SK-N-SH (cell line): ENCODE data around the gene ADAMTS13. TPM values are rescaled to one million over a fixed set of nuclear protein-coding genes. Genes with fewer than 3 reads are reported as not detected.
A peak's percentile ranks its signal among the peaks of the same experiment; 100 is the strongest.

Experiments used
- CTCF ChIA-PET: fragments of 300-600, 350-600 bp; formaldehyde crosslinking; extraction: SDS; loops from one replicate; lab custom pipeline; 2021; lab: Yijun Ruan, JAX
- POLR2A ChIA-PET: fragments of 350-600 bp; sonication (Branson Sonifier 250); formaldehyde crosslinking; extraction: SDS; loops from one replicate; lab custom pipeline; 2020; ENCODE audit warnings: antibody characterized with exemption, inconsistent platforms; lab: Yijun Ruan, JAX
- DNase-seq: peaks from one replicate; pipeline ENCODE4 v3.0.0; 2012
- H2AFZ ChIP-seq: fragments of 200-600 bp; sonication (generic); 2 replicates; pipeline ENCODE4 v1.8.1; 2016; ENCODE audit warnings: antibody characterized with exemption, mild to moderate bottlenecking, low read depth
- H3F3A ChIP-seq: fragments of 200-600 bp; sonication (generic); replicated peaks from 2 replicates; pipeline ENCODE3; 2016; ENCODE audit warnings: antibody characterized with exemption, mild to moderate bottlenecking; ENCODE audit not compliant: insufficient read depth
- H3K27ac ChIP-seq, 2 experiments: fragments of 200-500 bp in 1 of 2; fragments of 200-600 bp in 1 of 2; sonication (Bioruptor generic) in 1 of 2; sonication (generic), shearing (Covaris generic) in 1 of 2; 2 replicates each; pipeline versions ENCODE4 v1.5.1 to v1.6.1; 2014 to 2016; ENCODE audit warnings: low read depth in 2 of 2, inconsistent platforms in 1 of 2, low read length in 1 of 2, mild to moderate bottlenecking in 1 of 2, mixed read lengths in 1 of 2
- H3K27me3 ChIP-seq: fragments of 200-600 bp; sonication (generic), shearing (Covaris generic); 2 replicates; pipeline ENCODE4 v1.6.1; 2016; ENCODE audit warnings: mixed run types; ENCODE audit not compliant: insufficient read depth
- H3K36me3 ChIP-seq, 2 experiments: fragments of 200-500 bp in 1 of 2; fragments of 200-600 bp in 1 of 2; sonication (Bioruptor generic) in 1 of 2; sonication (generic) in 1 of 2; replicated peaks in 1 of 2; 2 replicates each; pipeline versions ENCODE3 to v1.5.1; 2014 to 2016; ENCODE audit warnings: low read length in 1 of 2, mild to moderate bottlenecking in 1 of 2; ENCODE audit not compliant: insufficient read depth in 2 of 2, control insufficient read depth in 1 of 2
- H3K4me1 ChIP-seq, 2 experiments: fragments of 200-500 bp in 1 of 2; fragments of 200-600 bp in 1 of 2; sonication (Bioruptor generic) in 1 of 2; sonication (generic), shearing (Covaris generic) in 1 of 2; 2 replicates each; pipeline versions ENCODE4 v1.5.1 to v1.6.1; 2014 to 2016; ENCODE audit warnings: low read depth in 1 of 2, low read length in 1 of 2, mixed run types in 1 of 2; ENCODE audit not compliant: insufficient read depth in 2 of 2, control insufficient read depth in 1 of 2
- H3K4me2 ChIP-seq: fragments of 200-600 bp; sonication (generic), shearing (Covaris generic); 2 replicates; pipeline ENCODE4 v1.6.1; 2017; ENCODE audit warnings: mixed run types
- H3K4me3 ChIP-seq, 2 experiments: fragments of 200-500 bp in 1 of 2; fragments of 200-600 bp in 1 of 2; sonication (Bioruptor generic) in 1 of 2; sonication (generic), shearing (Covaris generic) in 1 of 2; 2 replicates each; pipeline versions ENCODE4 v1.5.1 to v1.8.1; 2014 to 2016; ENCODE audit warnings: low read depth in 2 of 2, inconsistent platforms in 1 of 2, low read length in 1 of 2, mild to moderate bottlenecking in 1 of 2, mixed read lengths in 1 of 2, moderate library complexity in 1 of 2
- H3K79me2 ChIP-seq: fragments of 200-600 bp; sonication (generic); 2 replicates; pipeline ENCODE4 v1.8.1; 2017; ENCODE audit warnings: mild to moderate bottlenecking; ENCODE audit not compliant: insufficient read depth
- H3K9ac ChIP-seq: fragments of 200-600 bp; sonication (generic); 2 replicates; pipeline ENCODE4 v1.6.1; 2017; ENCODE audit warnings: mixed run types
- H3K9me2 ChIP-seq: fragments of 200-600 bp; sonication (generic); 2 replicates; pipeline ENCODE4 v1.6.1; 2017; ENCODE audit warnings: mixed run types
- H3K9me3 ChIP-seq: fragments of 200-600 bp; sonication (generic); 2 replicates; pipeline ENCODE4 v1.6.1; 2017; ENCODE audit warnings: mixed run types, mild to moderate bottlenecking, moderate library complexity
- H4K20me1 ChIP-seq: fragments of 200-600 bp; sonication (generic); 2 replicates; pipeline ENCODE4 v1.6.1; 2017; ENCODE audit warnings: mild to moderate bottlenecking, mixed run types; ENCODE audit not compliant: insufficient read depth
- CHD2 ChIP-seq: fragments of 150-350 bp; IDR thresholded peaks from 2 replicates; pipeline ENCODE4 v1.6.1; 2018; ENCODE audit warnings: low read length; ENCODE audit not compliant: partially characterized antibody
- EZH2phosphoT487 ChIP-seq: fragments of 200-600 bp; sonication (generic); IDR thresholded peaks from 2 replicates; pipeline ENCODE4 v1.6.1; 2017; ENCODE audit warnings: low read depth, mixed run types, mild to moderate bottlenecking, antibody characterized with exemption, moderate library complexity, borderline replicate concordance
- FOSL2 ChIP-seq: IDR thresholded peaks from 2 replicates; pipeline ENCODE4 v1.4.0; 2012; ENCODE audit warnings: low read depth, mild to moderate bottlenecking, moderate library complexity, borderline replicate concordance
- GATA2 ChIP-seq: sonication (generic); formaldehyde crosslinking; IDR thresholded peaks from 2 replicates; pipeline ENCODE4 v1.5.0; 2020; ENCODE audit warnings: mild to moderate bottlenecking, missing genetic modification reagents
- MEF2A ChIP-seq: IDR thresholded peaks from 2 replicates; pipeline ENCODE4 v1.4.0; 2012; ENCODE audit warnings: low read depth, borderline replicate concordance
- POLR2AphosphoS5 ChIP-seq: IDR thresholded peaks from 2 replicates; pipeline ENCODE4 v1.6.1; 2012; ENCODE audit warnings: low read depth, low read length
- RAD21 ChIP-seq: IDR thresholded peaks from 2 replicates; pipeline ENCODE4 v1.6.1; 2012; ENCODE audit warnings: mild to moderate bottlenecking, low read length
- RCOR1 ChIP-seq: fragments of 150-350 bp; IDR thresholded peaks from 2 replicates; pipeline ENCODE4 v1.6.1; 2017; ENCODE audit warnings: antibody characterized with exemption, low read length
- RXRA ChIP-seq: IDR thresholded peaks from 2 replicates; pipeline ENCODE4 v1.4.0; 2012; ENCODE audit warnings: low read depth, mild to moderate bottlenecking, borderline replicate concordance
- SMC3 ChIP-seq: IDR thresholded peaks from 2 replicates; pipeline ENCODE4 v1.6.1; 2012; ENCODE audit warnings: low read depth, low read length, improper control_type of control experiment
- TAF1 ChIP-seq: IDR thresholded peaks from 2 replicates; pipeline ENCODE4 v1.6.1; 2012; ENCODE audit warnings: low read depth, mild to moderate bottlenecking, low read length, moderate library complexity, borderline replicate concordance
- YY1 ChIP-seq: IDR thresholded peaks from 2 replicates; pipeline ENCODE4 v1.4.0; 2012; ENCODE audit warnings: low read depth, mild to moderate bottlenecking
- WGBS: methylation state at CpG from one replicate; pipeline ENCODE4 v1.1.6; 2017; ENCODE audit warnings: low lambda C conversion rate; 5-methylcytosine and 5-hydroxymethylcytosine counted together
- polyA plus RNA-seq, 3 experiments: library from polyadenylated mRNA; depleted of rRNA; stranded (reverse); fragments of >200 nt; gene quantifications; 2 replicates each; pipeline ENCODE4 v1.2.3, GENCODE V29; 2012
- TF ChIP-seq, protein P1 (sequence below): fragments of 200-600 bp; sonication (generic); IDR thresholded peaks from 2 replicates; pipeline ENCODE4 v1.6.1; 2017; ENCODE audit warnings: antibody characterized with exemption, mild to moderate bottlenecking, moderate library complexity
- TF ChIP-seq, protein P2 (sequence below): IDR thresholded peaks from 2 replicates; pipeline ENCODE4 v1.4.0; 2012; ENCODE audit warnings: low read depth, borderline replicate concordance
- TF ChIP-seq, protein P3 (sequence below): IDR thresholded peaks from 2 replicates; pipeline ENCODE4; 2012
- TF ChIP-seq, protein P4 (sequence below): fragments of 150-350 bp; IDR thresholded peaks from 2 replicates; pipeline ENCODE4 v1.6.1; 2016; ENCODE audit warnings: mild to moderate bottlenecking, low read depth, low read length

ADAMTS13 gene
- polyA plus RNA-seq, 1 of the 3 experiments (the other 2 are of a cell fraction), result 10.6 TPM

DNA sequence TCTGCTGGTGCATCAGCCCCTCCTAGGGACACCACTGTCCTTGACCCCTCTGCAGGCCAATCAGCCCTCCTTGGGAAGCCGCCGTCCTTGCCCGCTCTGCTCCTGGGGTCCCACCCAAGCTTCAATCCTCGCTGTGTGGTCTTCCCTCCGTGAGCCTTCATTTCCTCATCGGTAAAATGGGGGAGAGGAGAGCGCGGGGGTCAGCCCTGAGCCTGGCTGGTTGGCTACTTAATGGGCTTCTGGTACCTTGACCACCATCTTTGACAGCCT is 69.4 kb downstream of the ADAMTS13 start:
- H3K9ac ChIP-seq, result no peak overlapping the region
- no peak overlapping the region for H3K4me2 ChIP-seq
- ChIA-PET CTCF (interaction anchor here (1.3 to 2.0 kb wide), 2 partner anchors 42 to 85 kb away, joined by 4 to 6 read pairs; partner anchors contain the start of gene ADAMTSL2), POLR2A (no interaction called here)
- 93% methylated on average over 7 of the region's 8 CpGs for WGBS
- no peak overlapping the region for H3K27ac ChIP-seq
- no peak overlapping the region for H3K4me3 ChIP-seq
- H3K79me2 ChIP-seq, result no peaks in the 10 kb centered on the region
- H3F3A ChIP-seq, result no peaks in the 10 kb centered on the region
- peak; percentile 15 for DNase-seq
- H3K36me3 ChIP-seq, result no peaks in the 10 kb centered on the region
- H2AFZ ChIP-seq, result no peak overlapping the region
- H3K9me3 ChIP-seq, result no peaks in the 10 kb centered on the region
- no peaks in the 10 kb centered on the region for H4K20me1 ChIP-seq
- no peaks in the 10 kb centered on the region for H3K27me3 ChIP-seq
- H3K4me1 ChIP-seq, result peaks cover 0 to 32% of the 10 kb centered on the region in 2 experiments; a peak in 1 of 4 replicates
- H3K9me2 ChIP-seq, result no peaks in the 10 kb centered on the region
- TF ChIP-seq MEF2A, result no peak
- TF ChIP-seq POLR2AphosphoS5, result no peak
- no peak for TF ChIP-seq CHD2
- TF ChIP-seq RXRA, result no peak
- no peak for TF ChIP-seq EZH2phosphoT487
- TF ChIP-seq FOSL2, result no peak
- TF ChIP-seq, protein P1, sequence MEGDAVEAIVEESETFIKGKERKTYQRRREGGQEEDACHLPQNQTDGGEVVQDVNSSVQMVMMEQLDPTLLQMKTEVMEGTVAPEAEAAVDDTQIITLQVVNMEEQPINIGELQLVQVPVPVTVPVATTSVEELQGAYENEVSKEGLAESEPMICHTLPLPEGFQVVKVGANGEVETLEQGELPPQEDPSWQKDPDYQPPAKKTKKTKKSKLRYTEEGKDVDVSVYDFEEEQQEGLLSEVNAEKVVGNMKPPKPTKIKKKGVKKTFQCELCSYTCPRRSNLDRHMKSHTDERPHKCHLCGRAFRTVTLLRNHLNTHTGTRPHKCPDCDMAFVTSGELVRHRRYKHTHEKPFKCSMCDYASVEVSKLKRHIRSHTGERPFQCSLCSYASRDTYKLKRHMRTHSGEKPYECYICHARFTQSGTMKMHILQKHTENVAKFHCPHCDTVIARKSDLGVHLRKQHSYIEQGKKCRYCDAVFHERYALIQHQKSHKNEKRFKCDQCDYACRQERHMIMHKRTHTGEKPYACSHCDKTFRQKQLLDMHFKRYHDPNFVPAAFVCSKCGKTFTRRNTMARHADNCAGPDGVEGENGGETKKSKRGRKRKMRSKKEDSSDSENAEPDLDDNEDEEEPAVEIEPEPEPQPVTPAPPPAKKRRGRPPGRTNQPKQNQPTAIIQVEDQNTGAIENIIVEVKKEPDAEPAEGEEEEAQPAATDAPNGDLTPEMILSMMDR, result no peak

DNA sequence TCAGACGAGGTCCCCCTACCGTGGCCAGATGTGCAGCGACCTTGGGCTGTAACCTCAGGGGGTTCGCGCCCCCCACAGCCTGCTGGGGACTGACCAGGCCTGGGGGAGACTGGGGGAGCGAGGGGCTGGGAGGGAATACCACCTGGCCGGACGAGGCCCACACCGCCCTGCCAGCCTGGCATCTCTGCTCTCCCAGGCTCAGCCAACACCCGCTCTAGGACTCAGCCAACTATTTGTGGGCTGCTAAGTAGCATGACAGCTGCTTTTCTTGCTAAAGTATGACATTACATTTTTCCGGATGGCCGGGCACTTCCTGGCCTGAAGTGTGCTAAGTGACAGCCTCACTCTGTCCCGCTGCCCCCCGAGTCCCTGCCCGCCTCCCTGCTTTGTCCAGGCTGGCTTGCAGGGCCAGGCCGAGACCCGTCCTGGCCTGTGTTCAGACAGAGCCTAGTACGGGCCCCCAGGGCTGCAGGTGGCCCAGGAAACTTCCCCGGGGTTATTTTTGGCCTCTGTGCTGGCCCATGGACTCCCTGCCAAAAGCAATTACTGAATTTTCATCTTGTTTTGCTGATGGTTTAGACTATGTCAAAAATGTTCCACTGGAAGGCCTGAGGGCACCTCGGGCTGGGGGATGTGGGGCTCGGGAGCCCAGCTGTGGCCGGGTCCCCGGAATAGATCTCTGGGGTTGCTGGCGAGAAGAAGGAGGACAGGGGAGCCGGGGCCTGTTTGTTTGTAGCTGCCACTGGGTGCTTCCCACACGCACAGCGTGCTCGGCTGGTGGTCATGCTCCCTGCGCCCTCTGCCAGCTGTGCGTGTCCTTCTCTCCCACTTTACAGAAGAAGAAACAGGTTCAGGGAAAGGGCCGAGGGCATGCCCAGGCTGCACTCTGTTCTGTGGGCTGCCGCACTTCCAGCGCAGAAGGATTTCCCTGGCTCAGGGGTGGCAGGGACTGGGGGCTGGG is 70.2 kb downstream of the ADAMTS13 start:
- 77% methylated on average over 23 of the region's 33 CpGs for WGBS
- Histone ChIP-seq H3K9ac (no peak overlapping the region), H3K79me2 (no peaks in the 10 kb centered on the region), H3K4me2 (no peak overlapping the region), H3K9me2 (no peaks in the 10 kb centered on the region), H3K27me3 (no peaks in the 10 kb centered on the region), H3K27ac (peak overlapping the region in 1 of 2 experiments; percentile 67; a peak in 2 of 4 replicates), H4K20me1 (no peaks in the 10 kb centered on the region), H3K4me3 (no peak overlapping the region), H3K9me3 (no peaks in the 10 kb centered on the region), H2AFZ (no peak overlapping the region), H3K4me1 (peaks cover 0 to 34% of the 10 kb centered on the region in 2 experiments; a peak in 1 of 4 replicates), H3F3A (no peaks in the 10 kb centered on the region), H3K36me3 (no peaks in the 10 kb centered on the region)
- CTCF ChIA-PET, result interaction anchor here (1.3 kb wide), 1 partner anchor 41 kb away, joined by 4 read pairs; the partner anchor contains the start of gene ADAMTSL2
- DNase-seq, result peak; percentile 67
- POLR2A ChIA-PET, result no interaction called here
- TF ChIP-seq SMC3 (no peak), RAD21 (no peak), CHD2 (no peak), RXRA (no peak), RCOR1 (no peak), TAF1 (no peak), GATA2 (no peak), YY1 (no peak)
- TF ChIP-seq, protein P2, sequence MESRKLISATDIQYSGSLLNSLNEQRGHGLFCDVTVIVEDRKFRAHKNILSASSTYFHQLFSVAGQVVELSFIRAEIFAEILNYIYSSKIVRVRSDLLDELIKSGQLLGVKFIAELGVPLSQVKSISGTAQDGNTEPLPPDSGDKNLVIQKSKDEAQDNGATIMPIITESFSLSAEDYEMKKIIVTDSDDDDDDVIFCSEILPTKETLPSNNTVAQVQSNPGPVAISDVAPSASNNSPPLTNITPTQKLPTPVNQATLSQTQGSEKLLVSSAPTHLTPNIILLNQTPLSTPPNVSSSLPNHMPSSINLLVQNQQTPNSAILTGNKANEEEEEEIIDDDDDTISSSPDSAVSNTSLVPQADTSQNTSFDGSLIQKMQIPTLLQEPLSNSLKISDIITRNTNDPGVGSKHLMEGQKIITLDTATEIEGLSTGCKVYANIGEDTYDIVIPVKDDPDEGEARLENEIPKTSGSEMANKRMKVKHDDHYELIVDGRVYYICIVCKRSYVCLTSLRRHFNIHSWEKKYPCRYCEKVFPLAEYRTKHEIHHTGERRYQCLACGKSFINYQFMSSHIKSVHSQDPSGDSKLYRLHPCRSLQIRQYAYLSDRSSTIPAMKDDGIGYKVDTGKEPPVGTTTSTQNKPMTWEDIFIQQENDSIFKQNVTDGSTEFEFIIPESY, result no peak
- TF ChIP-seq, protein P3, sequence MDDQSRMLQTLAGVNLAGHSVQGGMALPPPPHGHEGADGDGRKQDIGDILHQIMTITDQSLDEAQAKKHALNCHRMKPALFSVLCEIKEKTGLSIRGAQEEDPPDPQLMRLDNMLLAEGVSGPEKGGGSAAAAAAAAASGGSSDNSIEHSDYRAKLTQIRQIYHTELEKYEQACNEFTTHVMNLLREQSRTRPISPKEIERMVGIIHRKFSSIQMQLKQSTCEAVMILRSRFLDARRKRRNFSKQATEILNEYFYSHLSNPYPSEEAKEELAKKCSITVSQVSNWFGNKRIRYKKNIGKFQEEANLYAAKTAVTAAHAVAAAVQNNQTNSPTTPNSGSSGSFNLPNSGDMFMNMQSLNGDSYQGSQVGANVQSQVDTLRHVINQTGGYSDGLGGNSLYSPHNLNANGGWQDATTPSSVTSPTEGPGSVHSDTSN, result no peak
- TF ChIP-seq, protein P1, result no peak
- TF ChIP-seq, protein P4, sequence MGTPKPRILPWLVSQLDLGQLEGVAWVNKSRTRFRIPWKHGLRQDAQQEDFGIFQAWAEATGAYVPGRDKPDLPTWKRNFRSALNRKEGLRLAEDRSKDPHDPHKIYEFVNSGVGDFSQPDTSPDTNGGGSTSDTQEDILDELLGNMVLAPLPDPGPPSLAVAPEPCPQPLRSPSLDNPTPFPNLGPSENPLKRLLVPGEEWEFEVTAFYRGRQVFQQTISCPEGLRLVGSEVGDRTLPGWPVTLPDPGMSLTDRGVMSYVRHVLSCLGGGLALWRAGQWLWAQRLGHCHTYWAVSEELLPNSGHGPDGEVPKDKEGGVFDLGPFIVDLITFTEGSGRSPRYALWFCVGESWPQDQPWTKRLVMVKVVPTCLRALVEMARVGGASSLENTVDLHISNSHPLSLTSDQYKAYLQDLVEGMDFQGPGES, result no peak
